ENCODE measurements around the gene RARA.
A peak's percentile ranks its signal among the peaks of the same experiment; 100 is the strongest.
"Not testable (repeated sequence)": the region's sequence is repeated elsewhere in the genome, so short reads cannot be mapped to it uniquely, and the experiment has no call there.

Gene RARA

DNA sequence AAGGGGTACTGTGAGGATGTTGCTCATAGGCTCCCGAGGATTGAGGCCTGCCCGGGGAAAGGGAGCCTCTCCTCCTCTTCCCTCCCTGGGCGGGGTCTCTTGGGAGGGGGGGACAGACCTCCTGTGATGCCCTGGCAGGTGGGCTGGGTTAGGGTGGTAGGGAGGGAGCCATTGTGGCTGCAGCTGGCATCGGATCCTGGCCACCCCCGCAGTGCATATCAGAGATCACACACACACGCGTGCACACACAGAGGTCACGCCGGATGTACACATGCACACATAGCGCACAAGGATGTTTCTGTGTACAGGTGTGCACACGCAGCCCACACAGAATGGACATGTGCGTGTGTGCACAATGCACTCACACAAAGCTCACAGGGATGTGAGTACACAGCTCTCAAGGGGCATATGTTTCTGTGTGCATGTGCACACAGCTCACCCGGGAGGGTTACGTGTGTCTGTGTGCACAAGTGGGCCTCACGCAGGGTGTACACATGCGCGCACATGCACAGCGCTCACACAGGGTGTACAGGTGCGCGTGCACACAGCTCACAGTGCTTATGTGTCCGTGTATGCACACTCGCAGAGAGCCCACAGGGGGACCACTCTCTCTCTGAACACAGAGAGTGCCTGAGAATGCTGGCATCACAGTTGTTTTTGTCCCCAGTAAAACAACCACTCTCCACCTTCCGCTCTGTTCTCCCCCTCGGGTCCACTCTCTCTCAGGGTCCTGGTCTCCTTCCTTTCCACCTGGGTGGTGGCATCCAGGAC, 53.1 kb downstream of the RARA start:
- H3K27ac ChIP-seq = no peak overlapping the region
- H3K4me3 ChIP-seq = peak overlapping the region; percentile 79
- no peaks in the 10 kb centered on the region for H3K36me3 ChIP-seq
- no peaks in the 10 kb centered on the region for H4K20me1 ChIP-seq
- no peaks in the 10 kb centered on the region for H3K9me3 ChIP-seq
- H3K9ac ChIP-seq = peak overlapping the region; percentile 79; the same call in 1 of the 2 replicates
- TF ChIP-seq Cebpa-rat (IDR thresholded peaks at IDR 0.05) = no peak
- peaks cover 25% of the 10 kb centered on the region for H3K27me3 ChIP-seq
- peaks cover 54% of the 10 kb centered on the region for H3K4me1 ChIP-seq
- peak overlapping the region; percentile 100 for H3K4me2 ChIP-seq

DNA sequence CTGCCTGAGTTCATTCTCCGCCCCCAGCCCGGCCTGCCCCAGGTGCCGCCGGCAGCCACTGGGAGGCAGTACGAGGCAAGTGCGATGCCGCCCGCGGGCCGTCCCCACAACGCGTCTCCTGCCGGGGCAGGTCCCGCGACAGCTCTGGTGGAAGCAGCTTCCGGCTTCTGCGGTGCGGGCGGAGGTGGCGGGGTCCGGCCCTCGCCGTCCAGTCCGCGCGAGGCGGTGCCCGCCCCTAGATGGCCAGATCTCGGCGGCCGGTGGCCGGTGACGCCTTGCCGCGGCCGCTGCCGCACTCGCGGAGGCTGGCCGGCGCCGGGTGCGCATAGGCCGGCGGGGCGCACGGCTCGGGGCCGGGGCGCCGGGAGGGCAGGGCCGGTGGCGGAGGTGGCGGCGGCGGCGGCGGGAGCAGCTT, 53.7 kb downstream of the RARA start:
- no peaks in the 10 kb centered on the region for H3K9me3 ChIP-seq
- peaks cover 25% of the 10 kb centered on the region for H3K27me3 ChIP-seq
- H3K4me3 ChIP-seq = peak overlapping the region; percentile 79
- peaks cover 54% of the 10 kb centered on the region for H3K4me1 ChIP-seq
- H4K20me1 ChIP-seq = no peaks in the 10 kb centered on the region
- no peaks in the 10 kb centered on the region for H3K36me3 ChIP-seq
- TF ChIP-seq Cebpa-rat (IDR thresholded peaks at IDR 0.05) = no peak
- peak overlapping the region; percentile 79 for H3K9ac ChIP-seq
- peak overlapping the region; percentile 72 for H3K27ac ChIP-seq
- H3K4me2 ChIP-seq = peak overlapping the region; percentile 100

DNA sequence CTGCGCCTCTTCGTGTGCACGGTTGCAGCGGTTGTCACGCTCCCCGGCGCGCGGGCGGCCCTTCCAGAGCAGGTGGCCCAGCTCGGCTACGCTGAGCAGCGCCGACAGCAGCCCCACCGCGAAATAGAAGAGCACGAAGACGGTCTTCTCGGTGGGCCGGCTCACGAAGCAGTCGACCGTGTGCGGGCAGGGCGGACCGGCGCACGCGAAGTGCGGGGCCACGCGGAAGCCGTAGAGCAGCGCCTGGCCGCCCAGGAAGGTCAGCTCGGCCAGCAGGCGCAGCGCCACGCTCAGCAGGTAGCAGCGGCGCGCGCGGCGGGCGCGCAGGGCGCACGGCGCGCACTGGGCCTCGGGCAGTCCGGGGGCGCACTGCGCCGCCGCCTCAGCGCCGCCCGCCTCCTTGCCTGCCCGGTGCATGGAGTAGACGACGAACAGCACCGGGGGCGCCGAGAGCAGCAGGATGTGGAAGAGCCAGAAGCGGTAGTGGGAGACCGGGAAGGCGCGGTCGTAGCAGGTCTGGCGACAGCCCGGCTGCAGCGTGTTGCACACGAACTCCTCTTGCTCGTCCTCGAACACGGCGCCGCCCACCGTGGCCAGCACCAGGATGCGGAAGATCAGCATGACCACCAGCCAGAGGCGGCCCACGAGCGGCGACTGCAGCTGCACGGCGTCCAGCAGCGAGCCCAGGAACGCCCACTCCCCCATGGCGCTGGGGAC, 54.3 kb downstream of the RARA start:
- peak overlapping the region; percentile 100 for H3K4me2 ChIP-seq
- peaks cover 54% of the 10 kb centered on the region for H3K4me1 ChIP-seq
- peak overlapping the region; percentile 79 for H3K4me3 ChIP-seq
- peak overlapping the region; percentile 79 for H3K9ac ChIP-seq
- no peak for TF ChIP-seq Cebpa-rat (IDR thresholded peaks at IDR 0.05)
- peaks cover 25% of the 10 kb centered on the region for H3K27me3 ChIP-seq
- no peaks in the 10 kb centered on the region for H3K36me3 ChIP-seq
- no peaks in the 10 kb centered on the region for H3K9me3 ChIP-seq
- H3K27ac ChIP-seq = peak overlapping the region; percentile 72
- no peaks in the 10 kb centered on the region for H4K20me1 ChIP-seq

DNA sequence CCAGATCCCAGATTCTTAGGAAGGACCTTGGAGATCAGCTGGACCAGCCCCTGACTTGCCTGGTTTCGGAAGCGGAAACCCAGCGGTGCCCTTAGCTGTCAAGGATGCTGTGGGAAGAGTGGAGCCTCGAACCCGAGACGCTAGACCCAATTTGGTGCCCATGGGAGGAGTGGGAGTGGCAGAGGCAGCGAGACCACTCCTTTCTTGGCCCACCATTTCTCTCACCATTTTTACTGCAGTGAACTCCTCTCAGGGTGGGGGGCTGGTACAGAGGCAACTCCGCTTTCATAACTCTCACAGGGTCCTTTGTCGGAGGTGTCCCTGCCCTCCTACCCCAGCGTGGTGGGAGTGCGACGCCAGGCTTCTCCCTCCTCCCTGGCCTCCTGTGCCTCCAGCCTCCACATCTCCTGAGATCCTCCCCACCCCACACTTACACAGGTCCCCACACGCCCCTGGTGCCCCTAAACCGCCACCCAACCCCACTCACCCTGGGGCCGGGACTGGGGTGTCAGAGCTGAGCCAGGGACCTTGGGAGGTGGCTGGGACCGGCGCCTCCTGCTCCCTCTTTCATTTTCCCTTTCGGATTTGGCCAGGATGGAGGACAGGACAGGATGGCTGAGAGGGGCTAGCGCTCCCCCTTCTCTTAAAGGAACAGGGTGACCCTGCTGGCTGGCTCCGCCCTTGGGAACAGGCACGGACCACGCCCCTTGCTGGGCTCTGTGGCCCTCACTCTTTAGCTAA, 55.3 kb downstream of the RARA start, which contains the start of gene GJD3:
TSS of gene GJD3 (minus strand) at position 617 of the 741 bp plus-strand sequence. CDS start 922 bp downstream, outside the sequence.
- Histone ChIP-seq H3K9me3 (no peaks in the 10 kb centered on the region), H4K20me1 (no peaks in the 10 kb centered on the region), H3K27me3 (peaks cover 25% of the 10 kb centered on the region), H3K4me3 (peak within 1 kb of the TSS; percentile 79), H3K27ac (no peak within 1 kb of the TSS), H3K36me3 (no peaks in the 10 kb centered on the region), H3K9ac (peak within 1 kb of the TSS; percentile 79; the same call in 1 of the 2 replicates), H3K4me1 (peaks cover 51% of the 10 kb centered on the region), H3K4me2 (peak within 1 kb of the TSS; percentile 100)
- TF ChIP-seq Cebpa-rat (IDR thresholded peaks at IDR 0.05) = no peak

DNA sequence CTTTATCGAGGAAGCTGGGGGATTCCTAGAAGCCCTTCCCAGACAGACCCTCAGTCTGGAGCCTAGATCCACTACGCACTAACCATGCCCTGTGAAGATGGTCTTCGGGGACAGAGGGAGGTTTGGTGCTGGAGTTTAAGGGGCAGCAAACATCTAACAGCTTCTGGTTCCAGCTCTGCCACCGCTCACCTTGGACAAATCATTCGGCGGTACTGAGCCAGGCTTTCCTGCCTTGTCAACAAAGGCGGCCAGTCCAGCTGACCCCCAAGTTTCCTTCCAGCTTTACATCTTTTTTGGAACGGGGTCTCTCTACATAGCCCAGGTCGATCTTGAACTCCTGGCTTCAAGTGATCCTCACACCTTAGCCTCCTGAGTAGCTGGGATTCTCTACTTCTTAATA, 55.9 kb downstream of the RARA start:
- Histone ChIP-seq H3K4me3 (no peak overlapping the region), H3K4me2 (peak overlapping the region; percentile 100; the same call in 1 of the 2 replicates), H4K20me1 (no peaks in the 10 kb centered on the region), H3K9ac (no peak overlapping the region), H3K27me3 (peaks cover 25% of the 10 kb centered on the region), H3K27ac (no peak overlapping the region), H3K36me3 (no peaks in the 10 kb centered on the region), H3K4me1 (peaks cover 45% of the 10 kb centered on the region), H3K9me3 (no peaks in the 10 kb centered on the region)
- TF ChIP-seq Cebpa-rat (IDR thresholded peaks at IDR 0.05) = no peak

DNA sequence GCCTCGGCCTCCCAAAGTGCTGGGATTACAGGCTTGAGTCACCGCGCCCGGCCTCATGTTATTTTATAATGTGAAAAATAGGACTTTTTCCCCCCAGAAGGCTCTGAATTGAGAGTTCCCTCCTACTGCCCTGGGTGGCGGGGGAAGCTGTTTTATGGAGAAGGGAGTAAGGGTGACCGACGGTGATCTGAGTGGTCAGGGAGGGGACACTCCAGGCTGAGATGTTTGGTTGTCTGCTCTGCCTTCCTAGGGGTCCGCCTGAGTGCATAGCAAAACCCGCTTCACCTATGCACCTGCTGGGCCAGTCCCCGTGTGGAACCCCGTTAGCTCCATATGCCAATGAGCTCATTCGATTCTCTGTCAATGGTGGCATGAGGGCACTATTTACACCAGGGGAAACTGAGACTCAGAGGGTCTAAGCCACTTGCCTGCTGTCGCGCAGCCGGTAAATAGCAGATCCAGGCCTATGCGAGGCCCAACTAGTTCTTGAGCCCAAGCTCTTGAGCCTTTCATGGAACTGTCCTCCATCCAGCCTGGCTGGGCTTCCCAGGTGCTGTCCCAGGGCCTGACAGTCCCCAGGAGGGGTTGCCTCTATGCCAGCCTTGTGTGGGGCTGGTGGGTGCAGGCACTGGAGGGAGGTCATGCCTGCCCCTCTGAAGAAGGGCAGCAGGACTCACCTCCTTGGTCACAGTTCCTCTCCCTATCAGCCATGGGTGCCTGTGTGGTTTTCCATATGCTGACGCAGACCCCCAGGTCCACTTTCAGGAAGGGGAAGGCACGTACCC, 57.3 kb downstream of the RARA start:
- Histone ChIP-seq H3K9ac (no peak overlapping the region), H4K20me1 (no peaks in the 10 kb centered on the region), H3K27me3 (peaks cover 25% of the 10 kb centered on the region), H3K36me3 (no peaks in the 10 kb centered on the region), H3K4me3 (no peak overlapping the region), H3K9me3 (peaks cover 5% of the 10 kb centered on the region; the same call in 1 of the 2 replicates), H3K27ac (peak overlapping the region; percentile 60; the same call in 1 of the 2 replicates), H3K4me2 (peak overlapping the region; percentile 37), H3K4me1 (peaks cover 51% of the 10 kb centered on the region)
- TF ChIP-seq Cebpa-rat (IDR thresholded peaks at IDR 0.05) = no peak

DNA sequence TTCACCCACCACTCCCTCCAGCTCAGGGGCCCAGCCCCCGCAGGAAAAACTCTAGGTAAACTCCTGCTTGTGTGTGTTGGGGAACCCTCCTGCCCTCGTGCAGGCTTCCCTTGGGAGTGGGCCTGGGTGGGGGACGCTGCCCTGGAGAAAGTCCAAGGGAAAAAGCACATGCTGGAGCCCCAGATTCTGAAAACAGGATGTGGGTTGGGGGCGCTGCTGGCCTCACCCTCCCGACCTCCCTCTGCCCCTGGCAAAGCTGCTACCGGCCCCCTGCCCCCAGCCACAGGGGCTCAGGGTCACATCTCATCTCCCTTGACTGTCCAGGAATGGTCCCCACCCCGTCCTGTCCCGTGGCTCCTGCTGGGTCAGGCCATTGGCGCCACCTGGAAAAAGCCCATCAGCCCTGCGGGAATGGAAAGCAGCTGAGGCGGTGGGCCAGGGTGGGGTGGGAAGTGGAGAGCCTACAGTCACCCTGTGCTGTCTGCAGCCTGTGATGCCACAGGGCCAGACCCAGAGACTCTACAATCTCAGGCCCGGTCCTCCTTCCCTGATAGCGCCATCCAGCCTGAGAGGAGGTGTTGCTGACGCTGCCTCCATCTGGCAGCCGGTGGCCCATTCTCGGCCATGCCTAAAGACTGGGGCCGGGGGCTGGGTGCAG, 58.0 kb downstream of the RARA start:
- Histone ChIP-seq H3K9ac (no peak overlapping the region), H3K27ac (peak overlapping the region; percentile 60; the same call in 1 of the 2 replicates), H3K4me2 (peak overlapping the region; percentile 37), H3K4me1 (peaks cover 52% of the 10 kb centered on the region), H4K20me1 (no peaks in the 10 kb centered on the region), H3K9me3 (peaks cover 7% of the 10 kb centered on the region; the same call in 1 of the 2 replicates), H3K27me3 (peaks cover 25% of the 10 kb centered on the region), H3K4me3 (no peak overlapping the region), H3K36me3 (no peaks in the 10 kb centered on the region)
- TF ChIP-seq Cebpa-rat (IDR thresholded peaks at IDR 0.05) = no peak

DNA sequence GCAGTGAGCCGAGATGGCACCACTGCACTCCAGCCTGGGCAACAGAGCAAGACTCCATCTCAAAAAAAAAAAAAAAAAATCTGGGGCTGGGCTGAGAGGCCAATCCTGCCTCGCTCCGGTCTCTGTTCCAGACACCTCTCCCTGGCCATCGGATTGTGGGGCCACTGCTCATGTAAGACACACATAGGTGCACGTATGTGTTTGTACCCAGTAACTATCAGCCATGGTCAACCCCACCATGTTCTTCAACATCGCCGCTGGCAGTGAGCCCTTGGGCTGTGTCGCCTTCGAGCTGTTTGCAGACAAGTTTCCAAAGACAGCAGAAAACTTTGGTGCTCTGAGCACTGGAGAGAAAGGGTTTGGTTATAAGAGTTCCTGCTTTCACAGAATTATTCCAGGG, 58.7 kb downstream of the RARA start:
- Histone ChIP-seq H3K4me1 (peaks cover 53% of the 10 kb centered on the region), H3K27me3 (peaks cover 17% of the 10 kb centered on the region)
- H3K9ac ChIP-seq, H3K36me3 ChIP-seq, H4K20me1 ChIP-seq, H3K9me3 ChIP-seq, H3K27ac ChIP-seq, H3K4me3 ChIP-seq, H3K4me2 ChIP-seq: not testable (repeated sequence)

All from BLaER1 (cell line).